GM21515 (cell line): ENCODE data around the gene CNTNAP2.

ENCODE experiments used
- ATAC-seq: cut with Tn5 transposase; IDR thresholded peaks from one replicate; pipeline ENCODE4 v1.9.1; 2021; ENCODE audit not compliant: unreplicated experiment

Gene CNTNAP2

GRCh38 chr7:146414373-146414772 lies 297.8 kb downstream of the CNTNAP2 start:
- ATAC-seq, result no peak

- no peak for ATAC-seq
Observed at GRCh38 chr7:146414937-146415336, 298.3 kb downstream of the CNTNAP2 start.

DNA sequence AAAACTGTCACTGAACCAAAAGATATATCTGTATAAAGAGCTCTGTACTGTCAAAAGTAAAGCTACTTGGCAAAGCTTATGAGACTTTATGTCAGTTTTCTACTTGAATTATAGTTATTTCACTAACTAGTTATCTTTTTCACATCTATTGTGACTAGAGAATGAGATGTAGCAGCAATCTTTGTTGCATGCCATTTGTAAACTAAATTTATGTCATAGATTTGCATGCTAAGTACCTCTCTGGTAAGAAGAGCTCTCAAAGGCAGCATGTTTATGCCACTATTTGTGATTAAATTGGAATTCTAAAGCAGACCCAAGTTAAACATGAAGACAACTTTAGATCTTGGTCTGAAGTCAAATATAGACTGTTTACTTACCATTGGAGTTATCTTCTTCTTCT lies 300.6 kb downstream of the CNTNAP2 start:
- no peak for ATAC-seq

DNA sequence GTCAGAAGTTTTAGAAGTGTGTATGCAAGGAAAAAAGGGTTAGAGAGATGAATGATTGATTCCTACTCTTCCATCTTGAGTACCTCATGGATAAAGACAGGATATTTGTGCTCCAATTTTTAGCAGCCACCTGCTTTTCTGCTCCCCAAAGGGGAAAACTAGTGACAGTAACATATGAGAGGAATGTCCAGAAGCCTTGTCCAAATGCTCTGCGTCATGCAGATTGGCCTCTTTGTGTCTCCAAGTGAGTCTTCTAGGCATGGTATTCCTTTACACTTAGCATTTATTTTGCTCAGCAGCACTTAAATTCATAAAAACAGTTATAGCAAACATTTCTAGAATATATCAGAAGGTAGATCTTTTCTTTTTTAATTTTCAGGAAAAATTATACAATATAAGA lies 306.8 kb downstream of the CNTNAP2 start:
- no peak for ATAC-seq

GRCh38 chr7:146424084-146424483 lies 307.5 kb downstream of the CNTNAP2 start:
- no peak for ATAC-seq

DNA sequence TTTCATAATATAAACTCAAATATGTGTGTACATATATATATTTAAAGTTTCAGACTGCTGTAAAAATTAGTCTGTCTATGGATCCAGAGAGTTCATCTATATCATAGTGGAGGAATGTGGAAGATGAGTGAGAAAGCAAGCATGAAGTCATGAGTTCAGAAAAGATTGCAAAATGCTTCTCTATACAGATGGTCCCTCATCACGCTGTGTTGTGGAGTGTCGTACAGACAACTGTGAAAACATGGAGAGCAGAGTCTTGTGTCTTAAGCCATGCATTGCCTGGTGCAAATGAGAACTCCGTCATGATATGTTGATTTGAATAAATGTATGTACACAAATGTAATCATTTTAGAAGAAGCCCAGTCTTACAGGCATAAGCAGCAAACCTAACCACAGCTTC lies 316.9 kb downstream of the CNTNAP2 start:
- no peak for ATAC-seq

- no peak for ATAC-seq
Observed at GRCh38 chr7:146443102-146443501, 326.5 kb downstream of the CNTNAP2 start.

GRCh38 chr7:146449625-146450024 lies 333.0 kb downstream of the CNTNAP2 start:
- ATAC-seq, result no peak

DNA sequence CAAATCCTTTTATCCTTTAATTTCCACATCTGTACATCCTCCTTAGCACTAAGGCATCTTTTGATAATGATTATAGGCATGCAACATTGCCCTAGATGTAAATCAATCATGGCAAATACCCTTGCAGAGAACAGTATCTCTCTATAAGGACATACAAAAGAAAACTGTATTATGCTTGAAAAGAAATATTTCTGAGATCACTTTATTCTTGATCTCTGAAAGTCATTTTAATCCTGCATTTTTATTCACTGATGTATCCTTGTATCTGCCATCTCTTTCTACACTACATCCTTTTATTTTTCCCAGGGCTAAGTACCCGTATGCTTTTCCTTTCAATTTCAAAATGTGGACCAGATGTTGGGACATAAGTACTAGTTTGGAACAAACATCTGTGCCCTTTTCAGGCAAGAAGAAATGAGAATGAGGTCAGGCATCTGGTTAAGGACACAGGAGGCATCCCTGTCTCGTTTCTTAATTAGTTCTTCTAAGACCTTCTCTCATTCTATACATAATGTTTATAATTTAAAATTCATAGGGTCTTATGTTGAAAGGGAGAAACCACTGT lies 338.6 kb downstream of the CNTNAP2 start:
- ATAC-seq, result no peak

GRCh38 chr7:146479040-146479439 lies 362.4 kb downstream of the CNTNAP2 start:
- ATAC-seq, result no peak

GRCh38 chr7:146486519-146486918 lies 369.9 kb downstream of the CNTNAP2 start:
- ATAC-seq, result no peak

GRCh38 chr7:146492017-146492416 lies 375.4 kb downstream of the CNTNAP2 start:
- no peak for ATAC-seq

DNA sequence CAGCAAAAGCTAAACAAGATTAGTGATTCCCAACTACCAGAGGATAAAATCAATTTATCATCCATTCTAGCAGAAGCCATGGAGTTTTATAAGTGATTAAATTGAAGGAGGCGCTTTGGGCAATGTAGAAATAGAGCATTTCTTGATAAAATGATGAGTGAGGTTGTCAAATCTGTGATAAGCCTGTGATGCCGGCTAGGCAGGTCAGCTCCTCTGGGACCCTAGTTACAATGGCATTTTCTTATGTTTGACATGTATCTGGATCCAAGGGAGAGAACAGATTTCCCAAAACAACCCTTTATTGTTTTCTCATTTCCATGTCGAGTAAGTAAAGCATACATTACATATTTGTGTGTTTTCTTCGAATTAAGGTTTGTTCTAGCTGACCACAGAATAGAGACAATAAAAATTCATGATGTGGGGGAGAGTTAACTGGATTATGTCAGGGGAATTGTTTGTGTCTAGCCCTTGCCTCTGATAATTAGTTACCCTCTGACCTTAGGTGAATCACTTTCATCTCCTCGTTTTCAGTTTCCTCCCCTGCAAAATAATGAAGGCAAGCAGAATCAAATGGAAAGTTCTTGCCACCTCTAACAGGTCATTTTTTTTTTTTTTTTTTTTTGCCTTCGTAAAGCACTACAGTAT lies 378.5 kb downstream of the CNTNAP2 start:
- no peak for ATAC-seq

DNA sequence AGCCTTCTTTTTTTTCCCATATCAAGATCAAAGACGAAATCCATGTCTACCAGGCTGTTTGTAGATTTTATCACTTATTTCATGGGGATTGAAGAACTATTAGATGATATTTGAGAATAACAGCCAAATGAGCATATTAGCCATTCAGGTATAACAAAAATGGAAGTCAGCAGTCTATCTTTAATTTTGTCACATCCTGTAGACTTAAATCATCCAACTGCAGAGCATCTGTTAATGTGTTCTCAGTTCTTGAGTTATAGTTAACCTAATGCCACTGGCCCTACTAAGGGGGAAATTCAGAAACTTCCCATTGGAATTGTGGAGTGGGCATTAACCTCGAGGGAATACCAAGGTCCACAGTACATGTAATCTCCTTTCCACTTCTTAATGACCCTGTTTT lies 380.1 kb downstream of the CNTNAP2 start:
- no peak for ATAC-seq

GRCh38 chr7:146499970-146500369 lies 383.4 kb downstream of the CNTNAP2 start:
- no peak for ATAC-seq

GRCh38 chr7:146503844-146504243 lies 387.2 kb downstream of the CNTNAP2 start:
- ATAC-seq, result no peak

GRCh38 chr7:146510088-146510680 lies 393.6 kb downstream of the CNTNAP2 start:
- no peak for ATAC-seq

- ATAC-seq, result no peak
Observed at GRCh38 chr7:146514304-146514703, 397.7 kb downstream of the CNTNAP2 start.

DNA sequence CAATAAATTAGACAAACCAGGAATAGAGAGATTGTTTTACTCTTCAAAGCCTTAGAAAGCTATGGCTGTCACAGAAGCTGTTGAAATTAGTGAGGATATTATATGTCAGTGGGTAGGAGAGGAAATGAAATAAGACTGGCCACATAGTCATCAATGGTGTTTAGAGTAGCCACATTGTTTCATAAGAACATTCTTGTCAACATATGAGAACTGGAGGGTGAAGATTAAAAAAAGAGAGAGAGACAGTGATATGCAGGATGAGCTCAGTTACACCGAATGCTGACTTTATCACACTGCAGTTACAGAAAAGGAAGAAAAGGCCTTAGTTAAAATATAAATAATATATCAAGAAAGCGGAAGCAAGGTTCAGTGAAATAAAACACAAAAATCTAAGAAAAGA lies 412.0 kb downstream of the CNTNAP2 start:
- ATAC-seq, result no peak

GRCh38 chr7:146539836-146540235 lies 423.2 kb downstream of the CNTNAP2 start:
- no peak for ATAC-seq

DNA sequence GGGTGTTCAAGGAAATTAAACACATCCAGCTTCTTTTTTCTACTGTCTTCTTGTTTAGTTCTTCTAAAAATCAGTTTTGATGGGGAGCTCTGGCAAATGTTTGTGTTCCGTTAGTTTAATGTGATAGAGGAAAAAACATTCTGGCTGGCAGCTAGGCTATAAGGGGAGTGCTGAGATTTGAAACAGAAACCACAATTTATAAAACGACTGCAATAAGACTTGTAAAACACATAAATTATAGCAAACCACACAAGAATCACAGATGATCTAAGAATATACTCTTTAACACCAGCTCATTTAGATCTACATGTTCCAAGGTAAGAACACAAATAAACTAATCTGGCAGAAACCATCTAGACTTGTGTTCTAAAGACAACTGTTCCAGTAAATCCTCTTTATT lies 425.5 kb downstream of the CNTNAP2 start:
- ATAC-seq, result no peak

DNA sequence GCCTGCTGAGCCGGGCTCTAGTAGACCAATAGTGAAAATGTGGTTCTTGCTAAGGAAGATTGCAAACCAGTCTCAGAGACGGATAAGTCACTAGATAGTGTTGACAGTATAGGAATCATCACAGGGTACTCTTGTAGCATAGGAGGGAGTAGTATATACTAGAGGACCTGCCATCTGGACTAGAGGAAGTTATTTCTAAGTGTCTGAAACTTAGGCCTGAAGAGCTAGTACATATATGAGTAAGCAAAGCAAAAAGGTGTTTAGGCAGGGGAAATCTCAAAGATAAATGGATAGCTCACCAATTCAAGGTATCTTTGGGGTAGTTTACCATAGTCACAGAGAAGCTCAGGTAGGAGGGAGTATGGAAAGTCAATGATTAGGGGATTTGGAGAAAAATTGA lies 428.1 kb downstream of the CNTNAP2 start:
- no peak for ATAC-seq

GRCh38 chr7:146548816-146549215 lies 432.2 kb downstream of the CNTNAP2 start:
- no peak for ATAC-seq
